GM18909 (cell line): ENCODE results near the gene PRKCD.

Source experiments
- ATAC-seq: cut with Tn5 transposase; IDR thresholded peaks from one replicate; pipeline ENCODE4 v1.9.1; 2021; ENCODE audit warnings: mild to moderate bottlenecking; ENCODE audit not compliant: unreplicated experiment, poor library complexity

PRKCD gene

GRCh38 chr3:53187430-53187829 lies 26.4 kb downstream of the PRKCD start:
- ATAC-seq, result no peak

- ATAC-seq, result no peak
Observed at GRCh38 chr3:53188136-53188685, 27.2 kb downstream of the PRKCD start.

- ATAC-seq, result no peak
Observed at GRCh38 chr3:53188720-53189119, 27.7 kb downstream of the PRKCD start.

- no peak for ATAC-seq
Observed at GRCh38 chr3:53189276-53189675, 28.3 kb downstream of the PRKCD start.

GRCh38 chr3:53190659-53191058 lies 29.6 kb downstream of the PRKCD start:
- peak; percentile 49 for ATAC-seq

- no peak for ATAC-seq
Observed at GRCh38 chr3:53191836-53192480, 30.9 kb downstream of the PRKCD start.

- ATAC-seq, result peak; percentile 56
Observed at GRCh38 chr3:53192608-53193007, 31.6 kb downstream of the PRKCD start.

- ATAC-seq, result no peak
Observed at GRCh38 chr3:53193466-53194209, 32.6 kb downstream of the PRKCD start.

- no peak for ATAC-seq
Observed at GRCh38 chr3:53194210-53195065, 33.4 kb downstream of the PRKCD start.

GRCh38 chr3:53195066-53195450 lies 34.0 kb downstream of the PRKCD start:
- no peak for ATAC-seq

GRCh38 chr3:53195602-53196574 lies 34.9 kb downstream of the PRKCD start:
- ATAC-seq, result no peak

- ATAC-seq, result no peak
Observed at GRCh38 chr3:53196575-53197407, 35.8 kb downstream of the PRKCD start.

GRCh38 chr3:53198256-53198977 lies 37.4 kb downstream of the PRKCD start:
- ATAC-seq, result no peak

- ATAC-seq, result no peak
Observed at GRCh38 chr3:53198996-53199395, 38.0 kb downstream of the PRKCD start.

GRCh38 chr3:53199834-53200233 lies 38.8 kb downstream of the PRKCD start:
- ATAC-seq, result no peak

GRCh38 chr3:53200501-53201498 lies 39.8 kb downstream of the PRKCD start:
- no peak for ATAC-seq
